ENCODE data around the gene FAM8A1. TPM values are rescaled to one million over a fixed set of nuclear protein-coding genes. Genes with fewer than 3 reads are reported as not detected.

The FAM8A1 gene
- total and polyA plus RNA-seq, 9 of the 15 experiments (the other 6 are each of a cell fraction or from before 2014, with no cell fraction given): 4.9 to 23.6 (median 14.2) TPM

DNA sequence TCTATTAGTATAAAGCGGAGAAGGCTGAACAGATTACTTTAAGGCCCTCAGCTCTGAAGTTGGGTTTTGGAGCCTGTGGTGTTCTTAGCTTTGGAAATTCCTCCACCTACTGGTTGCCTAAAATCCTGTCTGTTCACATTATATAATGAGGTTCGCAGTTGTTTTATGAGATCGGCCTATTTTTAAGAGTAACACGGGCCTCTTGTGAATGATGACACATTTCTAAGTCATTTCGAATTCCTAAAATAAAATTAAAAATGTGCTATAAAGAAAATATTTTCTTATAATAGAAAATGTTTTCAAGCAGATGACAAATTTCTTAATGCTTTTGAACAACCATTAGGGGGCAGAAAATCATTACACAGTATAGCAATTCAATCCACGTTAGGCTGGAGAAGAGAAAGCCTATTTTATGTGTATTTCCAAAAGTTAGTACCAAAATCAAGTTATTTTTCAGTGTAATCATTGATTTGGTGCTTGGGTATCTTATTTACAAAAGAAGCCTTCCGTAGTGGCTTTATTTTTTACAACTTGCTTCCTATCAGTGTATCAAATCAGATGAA lies 15.8 kb upstream of the FAM8A1 start (continued):
- TF ChIP-seq, protein P1, sequence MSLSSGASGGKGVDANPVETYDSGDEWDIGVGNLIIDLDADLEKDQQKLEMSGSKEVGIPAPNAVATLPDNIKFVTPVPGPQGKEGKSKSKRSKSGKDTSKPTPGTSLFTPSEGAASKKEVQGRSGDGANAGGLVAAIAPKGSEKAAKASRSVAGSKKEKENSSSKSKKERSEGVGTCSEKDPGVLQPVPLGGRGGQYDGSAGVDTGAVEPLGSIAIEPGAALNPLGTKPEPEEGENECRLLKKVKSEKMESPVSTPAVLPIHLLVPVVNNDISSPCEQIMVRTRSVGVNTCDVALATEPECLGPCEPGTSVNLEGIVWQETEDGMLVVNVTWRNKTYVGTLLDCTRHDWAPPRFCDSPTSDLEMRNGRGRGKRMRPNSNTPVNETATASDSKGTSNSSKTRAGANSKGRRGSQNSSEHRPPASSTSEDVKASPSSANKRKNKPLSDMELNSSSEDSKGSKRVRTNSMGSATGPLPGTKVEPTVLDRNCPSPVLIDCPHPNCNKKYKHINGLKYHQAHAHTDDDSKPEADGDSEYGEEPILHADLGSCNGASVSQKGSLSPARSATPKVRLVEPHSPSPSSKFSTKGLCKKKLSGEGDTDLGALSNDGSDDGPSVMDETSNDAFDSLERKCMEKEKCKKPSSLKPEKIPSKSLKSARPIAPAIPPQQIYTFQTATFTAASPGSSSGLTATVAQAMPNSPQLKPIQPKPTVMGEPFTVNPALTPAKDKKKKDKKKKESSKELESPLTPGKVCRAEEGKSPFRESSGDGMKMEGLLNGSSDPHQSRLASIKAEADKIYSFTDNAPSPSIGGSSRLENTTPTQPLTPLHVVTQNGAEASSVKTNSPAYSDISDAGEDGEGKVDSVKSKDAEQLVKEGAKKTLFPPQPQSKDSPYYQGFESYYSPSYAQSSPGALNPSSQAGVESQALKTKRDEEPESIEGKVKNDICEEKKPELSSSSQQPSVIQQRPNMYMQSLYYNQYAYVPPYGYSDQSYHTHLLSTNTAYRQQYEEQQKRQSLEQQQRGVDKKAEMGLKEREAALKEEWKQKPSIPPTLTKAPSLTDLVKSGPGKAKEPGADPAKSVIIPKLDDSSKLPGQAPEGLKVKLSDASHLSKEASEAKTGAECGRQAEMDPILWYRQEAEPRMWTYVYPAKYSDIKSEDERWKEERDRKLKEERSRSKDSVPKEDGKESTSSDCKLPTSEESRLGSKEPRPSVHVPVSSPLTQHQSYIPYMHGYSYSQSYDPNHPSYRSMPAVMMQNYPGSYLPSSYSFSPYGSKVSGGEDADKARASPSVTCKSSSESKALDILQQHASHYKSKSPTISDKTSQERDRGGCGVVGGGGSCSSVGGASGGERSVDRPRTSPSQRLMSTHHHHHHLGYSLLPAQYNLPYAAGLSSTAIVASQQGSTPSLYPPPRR (CRISPR knock-in tag; IDR thresholded peaks at IDR 0.05; ENCODE audit: borderline replicate concordance): no peak
- TF ChIP-seq SETDB1 (IDR thresholded peaks at IDR 0.05; ENCODE audit: low read length) (no peak), MYNN (IDR thresholded peaks at IDR 0.05) (no peak), MYNN (CRISPR knock-in tag; IDR thresholded peaks at IDR 0.05) (no peak), ZNF444 (CRISPR knock-in tag; IDR thresholded peaks at IDR 0.05) (no peak), RFX7 (CRISPR knock-in tag; IDR thresholded peaks at IDR 0.05) (no peak), NBN (IDR thresholded peaks at IDR 0.05; ENCODE audit: low read depth) (0 out of 2 replicates have a peak, but pooled peaks have one; percentile 60), NCOR1 (IDR thresholded peaks at IDR 0.05) (0 out of 2 replicates have a peak, but pooled peaks have one; percentile 10), TRIM28 (IDR thresholded peaks at IDR 0.05) (no peak), RBM15 (IDR thresholded peaks at IDR 0.05; ENCODE audit: insufficient read depth, low read length) (no peak), ADNP (tag; IDR thresholded peaks at IDR 0.05) (no peak), SMC3 (conservative IDR thresholded peaks at IDR 0.05; ENCODE audit: insufficient read depth, low read depth, low read length) (peak; percentile 67), ZNF217 (CRISPR knock-in tag; IDR thresholded peaks at IDR 0.05) (no peak), EP300 (IDR thresholded peaks at IDR 0.05; ENCODE audit: low read length) (peak; percentile 16; the same call in 1 of the 2 replicates), ZNF175 (CRISPR knock-in tag; IDR thresholded peaks at IDR 0.05; ENCODE audit: low read depth) (no peak)
- TF ChIP-seq, protein P2, sequence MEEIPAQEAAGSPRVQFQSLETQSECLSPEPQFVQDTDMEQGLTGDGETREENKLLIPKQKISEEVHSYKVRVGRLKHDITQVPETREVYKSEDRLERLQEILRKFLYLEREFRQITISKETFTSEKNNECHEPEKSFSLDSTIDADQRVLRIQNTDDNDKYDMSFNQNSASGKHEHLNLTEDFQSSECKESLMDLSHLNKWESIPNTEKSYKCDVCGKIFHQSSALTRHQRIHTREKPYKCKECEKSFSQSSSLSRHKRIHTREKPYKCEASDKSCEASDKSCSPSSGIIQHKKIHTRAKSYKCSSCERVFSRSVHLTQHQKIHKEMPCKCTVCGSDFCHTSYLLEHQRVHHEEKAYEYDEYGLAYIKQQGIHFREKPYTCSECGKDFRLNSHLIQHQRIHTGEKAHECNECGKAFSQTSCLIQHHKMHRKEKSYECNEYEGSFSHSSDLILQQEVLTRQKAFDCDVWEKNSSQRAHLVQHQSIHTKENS (CRISPR knock-in tag; IDR thresholded peaks at IDR 0.05): no peak

Measured in K562 (cell line).